Mesendoderm (in vitro differentiated cells): ENCODE data around the gene DNAH7.

Experiments used
- DNase-seq: peaks from one replicate; pipeline ENCODE4 v3.0.0; 2013
- H2AK5ac ChIP-seq: 2 replicates; pipeline ENCODE4 v1.6.1; 2013; ENCODE audit warnings: low read length, inconsistent platforms
- H2BK120ac ChIP-seq: 2 replicates; pipeline ENCODE4 v1.6.1; 2013; ENCODE audit warnings: low read depth, mild to moderate bottlenecking, low read length, moderate library complexity, mixed read lengths
- H2BK15ac ChIP-seq: replicated peaks from 2 replicates; pipeline ENCODE4 v1.6.1; 2013; ENCODE audit warnings: low read depth, mild to moderate bottlenecking, moderate library complexity
- H2BK5ac ChIP-seq: 2 replicates; pipeline ENCODE4 v1.6.1; 2013; ENCODE audit warnings: low read length, inconsistent platforms
- H3K18ac ChIP-seq: 2 replicates; pipeline ENCODE4 v1.6.1; 2013; ENCODE audit warnings: mild to moderate bottlenecking, low read length, mixed read lengths
- H3K23ac ChIP-seq: one replicate; pipeline ENCODE4 v1.6.1; 2013; ENCODE audit warnings: low read length
- H3K27ac ChIP-seq: 2 replicates; pipeline ENCODE4 v1.5.1; 2013; ENCODE audit warnings: low read depth, mild to moderate bottlenecking, inconsistent platforms, low read length, moderate library complexity
- H3K27me3 ChIP-seq: 2 replicates; pipeline ENCODE4 v1.6.1; 2013; ENCODE audit warnings: low read length, control low read depth, mild to moderate bottlenecking, inconsistent platforms; ENCODE audit not compliant: insufficient read depth, poor library complexity
- H3K36me3 ChIP-seq: 2 replicates; pipeline ENCODE4 v1.6.1; 2013; ENCODE audit warnings: low read length, inconsistent platforms; ENCODE audit not compliant: control insufficient read depth, insufficient read depth
- H3K4ac ChIP-seq: one replicate; pipeline ENCODE4 v1.6.1; 2013; ENCODE audit warnings: low read depth, mild to moderate bottlenecking, low read length, moderate library complexity
- H3K4me1 ChIP-seq: 2 replicates; pipeline ENCODE4 v1.6.1; 2013; ENCODE audit warnings: low read depth, low read length, inconsistent platforms; ENCODE audit not compliant: control insufficient read depth
- H3K4me2 ChIP-seq: 2 replicates; pipeline ENCODE4 v1.6.1; 2013; ENCODE audit warnings: low read length
- H3K4me3 ChIP-seq: 2 replicates; pipeline ENCODE4 v1.5.1; 2013; ENCODE audit warnings: mild to moderate bottlenecking, low read length
- H3K56ac ChIP-seq: one replicate; pipeline ENCODE4 v1.6.1; 2013; ENCODE audit warnings: low read length
- H3K79me1 ChIP-seq: 2 replicates; pipeline ENCODE4 v1.6.1; 2013; ENCODE audit warnings: low read length, inconsistent platforms
- H3K79me2 ChIP-seq: 2 replicates; pipeline ENCODE4 v1.6.1; 2013; ENCODE audit warnings: mild to moderate bottlenecking, low read length; ENCODE audit not compliant: control insufficient read depth, insufficient read depth
- H3K9ac ChIP-seq: 2 replicates; pipeline ENCODE4 v1.6.1; 2013; ENCODE audit warnings: low read length, inconsistent platforms
- H4K5ac ChIP-seq: one replicate; pipeline ENCODE4 v1.6.1; 2013; ENCODE audit warnings: low read length
- H4K8ac ChIP-seq: one replicate; pipeline ENCODE4 v1.6.1; 2013; ENCODE audit warnings: low read depth, mild to moderate bottlenecking, control low read depth, low read length, moderate library complexity
- WGBS: extraction: QIAGEN DNeasy Blood & Tissue Kit; methylation state at CpG from one replicate; pipeline ENCODE4 v1.1.7; 2013; ENCODE audit warnings: low lambda C conversion rate, missing lambda C conversion rate; ENCODE audit not compliant: insufficient coverage; ENCODE audit errors: extremely low coverage; 5-methylcytosine and 5-hydroxymethylcytosine counted together

DNAH7 gene

GRCh38 chr2:195741191-195741590 lies 327.4 kb downstream of the DNAH7 start:
- no CpG with 5 or more reads among the region's 1 CpG for WGBS
- Histone ChIP-seq H2BK15ac (no peak overlapping the region), H3K9ac (no peak overlapping the region), H3K4me1 (no peaks in the 10 kb centered on the region), H3K36me3 (no peaks in the 10 kb centered on the region), H4K8ac (no peak overlapping the region), H3K56ac (no peak overlapping the region), H2AK5ac (no peak overlapping the region), H3K23ac (no peak overlapping the region), H2BK5ac (no peak overlapping the region), H3K27ac (no peak overlapping the region), H3K4me3 (no peak overlapping the region), H2BK120ac (no peak overlapping the region), H3K18ac (no peak overlapping the region), H3K79me2 (no peaks in the 10 kb centered on the region), H3K4ac (no peak overlapping the region), H3K4me2 (no peak overlapping the region), H3K27me3 (no peaks in the 10 kb centered on the region), H4K5ac (no peak overlapping the region), H3K79me1 (no peaks in the 10 kb centered on the region)
- no peak for DNase-seq

DNA sequence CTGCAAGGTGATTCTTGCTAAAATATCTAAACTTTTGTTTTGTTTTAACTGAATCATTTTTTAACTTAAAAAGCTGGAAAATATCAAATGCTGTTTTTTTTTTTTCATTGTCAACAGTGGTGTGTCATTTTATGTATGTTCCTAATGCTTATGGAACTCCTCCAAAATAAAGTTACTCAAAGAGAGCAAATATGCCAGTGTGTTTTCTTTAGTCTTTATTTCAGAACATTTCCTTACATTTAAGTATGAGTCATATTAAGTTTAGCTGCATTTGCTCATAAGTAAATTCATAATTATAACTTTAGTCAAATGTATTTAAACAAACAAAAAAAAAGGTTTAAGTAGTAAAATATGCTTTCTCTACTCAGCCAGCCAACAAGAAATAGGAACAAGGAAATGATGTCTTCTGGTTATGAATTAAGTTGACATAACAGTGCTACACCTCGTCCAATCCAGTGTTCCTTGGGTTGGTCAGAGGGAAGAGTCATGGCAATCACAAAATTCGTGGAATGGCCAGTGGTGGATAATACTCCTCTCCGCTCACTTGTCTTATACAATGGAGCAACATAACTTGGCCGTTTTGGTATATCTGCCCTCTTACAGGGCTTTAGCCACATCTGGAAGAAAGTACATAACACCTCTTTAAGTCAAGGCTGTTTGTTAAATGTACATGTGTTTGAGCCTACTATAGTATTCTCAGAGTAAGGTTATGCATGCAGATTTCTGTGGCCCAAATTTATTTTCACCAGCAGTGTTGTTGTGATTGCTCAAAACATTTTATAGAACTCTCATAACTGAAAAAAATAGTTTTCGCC lies 330.9 kb downstream of the DNAH7 start:
- no peaks in the 10 kb centered on the region for H3K4me1 ChIP-seq
- H2BK15ac ChIP-seq, result no peak overlapping the region
- no peak overlapping the region for H2AK5ac ChIP-seq
- H3K4me2 ChIP-seq, result no peak overlapping the region
- H2BK120ac ChIP-seq, result no peak overlapping the region
- no CpG with 5 or more reads among the region's 5 CpGs for WGBS
- no peaks in the 10 kb centered on the region for H3K79me2 ChIP-seq
- no peak overlapping the region for H3K23ac ChIP-seq
- no peaks in the 10 kb centered on the region for H3K27me3 ChIP-seq
- DNase-seq, result no peak
- H4K8ac ChIP-seq, result no peak overlapping the region
- H3K79me1 ChIP-seq, result no peaks in the 10 kb centered on the region
- no peak overlapping the region for H2BK5ac ChIP-seq
- H3K27ac ChIP-seq, result no peak overlapping the region
- H3K18ac ChIP-seq, result no peak overlapping the region
- H3K4me3 ChIP-seq, result no peak overlapping the region
- H3K4ac ChIP-seq, result no peak overlapping the region
- no peak overlapping the region for H4K5ac ChIP-seq
- no peak overlapping the region for H3K9ac ChIP-seq
- H3K56ac ChIP-seq, result no peak overlapping the region
- no peaks in the 10 kb centered on the region for H3K36me3 ChIP-seq

GRCh38 chr2:195735347-195735746 lies 333.3 kb downstream of the DNAH7 start:
- Histone ChIP-seq H4K5ac (no peak overlapping the region), H3K23ac (no peak overlapping the region), H2AK5ac (no peak overlapping the region), H4K8ac (no peak overlapping the region), H3K4ac (no peak overlapping the region), H3K4me1 (no peaks in the 10 kb centered on the region), H3K56ac (no peak overlapping the region), H2BK120ac (no peak overlapping the region), H3K9ac (no peak overlapping the region), H2BK5ac (no peak overlapping the region), H3K79me2 (no peaks in the 10 kb centered on the region), H3K36me3 (no peaks in the 10 kb centered on the region), H2BK15ac (no peak overlapping the region), H3K4me3 (no peak overlapping the region), H3K18ac (no peak overlapping the region), H3K4me2 (no peak overlapping the region), H3K79me1 (no peaks in the 10 kb centered on the region), H3K27me3 (no peaks in the 10 kb centered on the region), H3K27ac (no peak overlapping the region)
- WGBS, result no CpG with 5 or more reads among the region's 1 CpG
- no peak for DNase-seq

- no peak overlapping the region for H4K8ac ChIP-seq
- no peak overlapping the region for H2BK120ac ChIP-seq
- H3K27me3 ChIP-seq, result no peaks in the 10 kb centered on the region
- no peaks in the 10 kb centered on the region for H3K79me1 ChIP-seq
- no peak overlapping the region for H3K56ac ChIP-seq
- no peak overlapping the region for H3K9ac ChIP-seq
- no peak overlapping the region for H3K4ac ChIP-seq
- H3K27ac ChIP-seq, result no peak overlapping the region
- H3K4me2 ChIP-seq, result no peak overlapping the region
- no peak overlapping the region for H2BK15ac ChIP-seq
- H3K4me3 ChIP-seq, result no peak overlapping the region
- H3K18ac ChIP-seq, result no peak overlapping the region
- H3K79me2 ChIP-seq, result no peaks in the 10 kb centered on the region
- H3K4me1 ChIP-seq, result no peaks in the 10 kb centered on the region
- H3K36me3 ChIP-seq, result no peaks in the 10 kb centered on the region
- no CpG with 5 or more reads among the region's 2 CpGs for WGBS
- DNase-seq, result no peak
- no peak overlapping the region for H4K5ac ChIP-seq
- no peak overlapping the region for H2AK5ac ChIP-seq
- H3K23ac ChIP-seq, result no peak overlapping the region
- H2BK5ac ChIP-seq, result no peak overlapping the region
Measured at GRCh38 chr2:195734931-195735330, 333.7 kb downstream of the DNAH7 start.

DNA sequence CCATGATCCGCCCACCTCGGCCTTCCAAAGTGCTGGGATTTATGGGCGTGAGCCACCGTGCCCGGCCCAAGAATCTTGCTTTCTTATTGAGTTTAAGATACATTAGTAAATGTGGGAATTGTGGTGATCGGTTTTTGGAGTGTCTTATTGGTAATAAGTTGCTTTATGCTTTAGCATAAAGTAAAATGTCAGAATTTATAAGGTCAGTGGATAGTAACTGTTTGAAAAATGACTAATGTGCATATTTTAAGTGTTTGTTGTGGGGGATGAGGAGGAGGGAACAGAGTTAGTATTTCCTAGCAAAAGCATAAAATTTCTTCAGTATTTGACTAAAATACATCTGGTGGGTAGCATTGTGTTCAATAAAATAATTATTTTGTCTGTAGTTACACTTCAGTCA lies 334.2 kb downstream of the DNAH7 start:
- H4K5ac ChIP-seq, result no peak overlapping the region
- no peak overlapping the region for H3K4me3 ChIP-seq
- H3K56ac ChIP-seq, result no peak overlapping the region
- H3K4me1 ChIP-seq, result no peaks in the 10 kb centered on the region
- WGBS, result 100% methylated on average over 1 of the region's 6 CpGs
- no peak overlapping the region for H3K18ac ChIP-seq
- H3K79me2 ChIP-seq, result no peaks in the 10 kb centered on the region
- no peaks in the 10 kb centered on the region for H3K79me1 ChIP-seq
- H3K4me2 ChIP-seq, result no peak overlapping the region
- no peaks in the 10 kb centered on the region for H3K36me3 ChIP-seq
- H3K9ac ChIP-seq, result no peak overlapping the region
- no peak overlapping the region for H2BK15ac ChIP-seq
- no peak overlapping the region for H4K8ac ChIP-seq
- no peak overlapping the region for H2AK5ac ChIP-seq
- DNase-seq, result no peak
- H2BK5ac ChIP-seq, result no peak overlapping the region
- H3K27ac ChIP-seq, result no peak overlapping the region
- H3K4ac ChIP-seq, result no peak overlapping the region
- H2BK120ac ChIP-seq, result no peak overlapping the region
- H3K27me3 ChIP-seq, result no peaks in the 10 kb centered on the region
- H3K23ac ChIP-seq, result no peak overlapping the region

- H3K9ac ChIP-seq, result no peak overlapping the region
- no peak overlapping the region for H3K4me3 ChIP-seq
- no peak overlapping the region for H2BK120ac ChIP-seq
- no peak overlapping the region for H4K5ac ChIP-seq
- H2AK5ac ChIP-seq, result no peak overlapping the region
- H3K4ac ChIP-seq, result no peak overlapping the region
- H3K36me3 ChIP-seq, result no peaks in the 10 kb centered on the region
- H3K79me1 ChIP-seq, result no peaks in the 10 kb centered on the region
- DNase-seq, result no peak
- no peak overlapping the region for H3K27ac ChIP-seq
- H3K27me3 ChIP-seq, result no peaks in the 10 kb centered on the region
- no peak overlapping the region for H3K56ac ChIP-seq
- H2BK5ac ChIP-seq, result no peak overlapping the region
- H3K23ac ChIP-seq, result no peak overlapping the region
- no peak overlapping the region for H2BK15ac ChIP-seq
- no peak overlapping the region for H3K18ac ChIP-seq
- no peaks in the 10 kb centered on the region for H3K4me1 ChIP-seq
- H3K79me2 ChIP-seq, result no peaks in the 10 kb centered on the region
- no peak overlapping the region for H3K4me2 ChIP-seq
- no peak overlapping the region for H4K8ac ChIP-seq
Measured at GRCh38 chr2:195733831-195734230, 334.8 kb downstream of the DNAH7 start.
